ENCODE measurements around the gene ANKRD50. TPM values are rescaled to one million over a fixed set of nuclear protein-coding genes. Genes with fewer than 3 reads are reported as not detected.

Gene ANKRD50
- total RNA-seq, 1 donor from 2014 or later = 38.4 TPM

GRCh38 chr4:124710911-124711310 lies 1.6 kb downstream of the ANKRD50 start:
- no peak for ATAC-seq
- DNase-seq (ENCODE audit: low spot score) = no peak
- intact Hi-C loops (cut with DNase I) = no loop called here

GRCh38 chr4:124710015-124710741 lies 2.4 kb downstream of the ANKRD50 start:
- intact Hi-C loops (cut with DNase I) = no loop called here
- ATAC-seq (no peak), DNase-seq (ENCODE audit: low spot score) (no peak)

- intact Hi-C loops (cut with DNase I) = no loop called here
- no peak for DNase-seq (ENCODE audit: low spot score)
- no peak for ATAC-seq
These were observed 3.8 kb downstream of the ANKRD50 start for GRCh38 chr4:124708517-124709300.

DNA sequence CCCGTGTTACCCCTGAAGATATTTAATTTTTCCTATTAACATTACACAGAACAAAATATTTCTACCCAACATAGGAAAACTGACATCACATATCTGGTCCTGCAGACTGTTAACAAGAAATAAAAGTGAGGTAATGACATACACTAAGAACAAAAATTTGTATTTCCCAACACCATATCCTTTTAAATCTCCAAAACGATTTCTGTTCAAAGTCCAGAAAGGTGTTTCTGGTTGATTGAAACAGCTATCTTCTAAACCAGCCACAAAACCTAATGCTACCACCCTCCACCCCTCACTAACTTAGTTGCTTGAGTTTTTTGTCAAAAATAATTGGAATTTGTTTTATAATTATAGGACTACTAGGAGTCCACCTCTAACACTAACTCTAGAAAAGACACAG lies 7.1 kb downstream of the ANKRD50 start:
- intact Hi-C loops (cut with DNase I) = no loop called here
- DNase-seq (ENCODE audit: low spot score) (no peak), ATAC-seq (no peak)

- intact Hi-C loops (cut with DNase I) = no loop called here
- ATAC-seq = no peak
- no peak for DNase-seq (ENCODE audit: low spot score)
These were observed 9.4 kb downstream of the ANKRD50 start for GRCh38 chr4:124703154-124703553.

DNA sequence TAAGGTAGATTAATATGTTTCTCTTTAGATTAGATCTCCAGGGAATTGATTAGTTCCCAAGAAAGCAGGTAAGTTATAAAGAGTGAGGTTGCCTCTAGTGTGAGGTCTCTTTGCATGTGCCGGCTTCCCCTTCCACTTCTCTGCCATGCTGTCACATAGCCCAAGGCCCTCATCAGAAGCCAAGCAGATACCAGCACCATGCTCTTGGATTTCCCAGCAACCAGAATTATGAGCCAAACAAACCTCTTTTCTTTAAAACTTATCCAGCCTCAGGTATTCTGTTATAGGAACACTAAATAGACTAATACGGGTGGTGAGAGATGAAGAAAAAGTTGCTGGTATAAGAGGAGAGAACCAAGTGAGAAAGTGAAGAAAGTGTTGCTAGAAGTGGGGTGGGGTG lies 15.1 kb downstream of the ANKRD50 start:
- no peak for ATAC-seq
- DNase-seq (ENCODE audit: low spot score) = no peak
- intact Hi-C loops (cut with DNase I) = no loop called here

DNA sequence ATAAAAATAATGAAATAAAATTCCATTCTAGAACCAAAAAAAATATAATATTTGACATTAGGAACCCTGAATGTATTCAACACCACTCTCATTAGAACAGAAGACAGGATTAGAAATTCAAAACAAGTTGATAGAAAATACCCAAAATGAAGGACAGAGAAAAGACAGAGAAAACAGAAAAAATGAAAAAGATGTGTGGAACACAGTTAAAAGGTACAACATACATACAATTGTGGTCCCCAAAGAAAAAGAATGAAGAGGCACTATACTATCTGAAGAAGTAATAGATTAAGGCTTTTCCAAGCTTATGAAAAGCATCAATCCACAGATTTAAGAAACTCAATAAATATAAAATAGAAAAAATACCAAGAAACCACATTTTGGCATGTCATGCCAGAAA lies 16.4 kb downstream of the ANKRD50 start:
- intact Hi-C loops (cut with DNase I) = no loop called here
- no peak for ATAC-seq
- DNase-seq (ENCODE audit: low spot score) = no peak

- intact Hi-C loops (cut with DNase I) = no loop called here
- DNase-seq (ENCODE audit: low spot score) (no peak), ATAC-seq (no peak)
These were observed 17.5 kb downstream of the ANKRD50 start for GRCh38 chr4:124694946-124695598.

DNA sequence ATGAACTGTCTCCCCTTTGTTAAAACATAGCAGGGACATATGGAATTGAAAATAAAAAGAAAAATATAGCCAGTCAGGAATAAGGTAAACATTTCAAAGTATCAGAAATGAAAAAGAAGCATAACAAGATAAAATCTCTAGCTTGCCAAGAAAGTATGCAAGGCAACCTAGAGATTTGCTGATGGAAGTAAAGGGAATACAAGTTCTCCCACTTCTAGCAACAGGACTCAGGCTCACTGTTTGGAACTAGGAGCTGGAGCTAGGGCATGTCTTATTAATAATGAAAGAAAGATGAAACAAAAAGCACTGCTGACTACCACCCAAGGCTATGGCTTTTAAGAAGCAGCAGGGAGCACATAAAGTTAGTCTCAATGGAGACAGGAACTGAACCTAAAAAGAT lies 18.2 kb downstream of the ANKRD50 start:
- no peak for ATAC-seq
- intact Hi-C loops (cut with DNase I) = no loop called here
- DNase-seq (ENCODE audit: low spot score) = no peak

GRCh38 chr4:124691801-124692200 lies 20.7 kb downstream of the ANKRD50 start:
- no peak for DNase-seq (ENCODE audit: low spot score)
- ATAC-seq = no peak
- intact Hi-C loops (cut with DNase I) = no loop called here

DNA sequence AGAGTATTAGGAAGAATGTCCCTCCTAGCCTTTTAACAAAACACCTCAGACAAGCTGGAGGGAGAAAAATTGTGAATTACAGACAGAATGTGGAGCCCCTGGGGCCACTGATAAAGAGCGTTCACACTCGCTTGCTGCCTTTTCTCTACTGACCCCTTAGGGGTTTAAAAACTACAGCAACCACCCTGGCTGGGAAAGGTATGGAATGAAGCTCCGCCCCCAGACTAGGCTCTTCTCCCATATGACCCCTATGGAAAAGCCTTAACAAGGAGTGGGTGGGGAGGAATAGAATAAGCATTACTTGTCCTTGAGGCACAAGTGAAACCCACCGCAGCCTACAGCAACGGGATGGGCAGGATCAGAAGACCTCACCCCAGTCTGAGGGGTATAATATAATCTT lies 26.3 kb downstream of the ANKRD50 start:
- ATAC-seq = no peak
- no peak for DNase-seq (ENCODE audit: low spot score)
- intact Hi-C loops (cut with DNase I) = no loop called here

- no peak for DNase-seq (ENCODE audit: low spot score)
- no peak for ATAC-seq
- intact Hi-C loops (cut with DNase I) = no loop called here
These were observed 26.7 kb downstream of the ANKRD50 start for GRCh38 chr4:124685851-124686250.

DNA sequence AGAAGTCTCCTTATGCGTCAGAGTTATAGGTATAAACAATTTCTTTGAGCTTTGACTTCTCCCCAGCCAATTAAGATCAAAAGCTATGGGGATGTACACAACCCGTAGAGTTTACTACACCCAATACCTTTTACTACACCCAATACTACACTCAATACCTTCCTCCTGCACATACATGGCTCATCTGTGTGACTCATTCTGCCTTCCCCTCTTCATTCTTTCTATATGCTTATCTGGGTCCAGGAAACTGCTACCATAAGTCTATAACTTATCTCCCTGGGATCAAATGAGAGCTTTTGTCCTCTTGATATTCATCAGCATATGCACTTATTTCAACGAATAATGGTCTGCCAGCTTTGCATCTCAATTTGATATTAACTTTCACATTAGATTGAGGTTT lies 28.2 kb downstream of the ANKRD50 start:
- DNase-seq (ENCODE audit: low spot score) (no peak), ATAC-seq (no peak)
- intact Hi-C loops (cut with DNase I) = no loop called here

- ATAC-seq = no peak
- DNase-seq (ENCODE audit: low spot score) = no peak
- intact Hi-C loops (cut with DNase I) = no loop called here
These were observed 30.1 kb downstream of the ANKRD50 start for GRCh38 chr4:124682384-124682783.

DNA sequence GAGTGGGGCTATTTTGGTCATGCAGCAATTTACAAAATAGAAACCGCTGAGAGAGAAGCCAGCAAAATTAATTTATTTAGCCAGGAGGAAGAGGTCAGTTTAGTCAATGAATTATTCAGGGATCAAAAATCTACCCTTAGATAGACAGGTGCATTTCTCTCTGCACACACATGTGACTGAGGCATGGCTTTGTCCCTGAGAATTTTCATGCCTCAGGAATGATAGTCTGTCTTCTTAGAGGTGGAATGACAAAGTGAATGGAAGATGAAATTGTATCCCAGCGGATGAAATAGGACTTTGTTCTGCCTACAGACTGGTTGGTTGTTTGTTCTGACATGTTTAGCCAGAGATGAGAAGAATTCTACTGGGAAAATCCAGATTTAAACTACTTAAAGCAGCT lies 46.0 kb downstream of the ANKRD50 start:
- intact Hi-C loops (cut with DNase I) = no loop called here
- DNase-seq (ENCODE audit: low spot score) (no peak), ATAC-seq (no peak)

DNA sequence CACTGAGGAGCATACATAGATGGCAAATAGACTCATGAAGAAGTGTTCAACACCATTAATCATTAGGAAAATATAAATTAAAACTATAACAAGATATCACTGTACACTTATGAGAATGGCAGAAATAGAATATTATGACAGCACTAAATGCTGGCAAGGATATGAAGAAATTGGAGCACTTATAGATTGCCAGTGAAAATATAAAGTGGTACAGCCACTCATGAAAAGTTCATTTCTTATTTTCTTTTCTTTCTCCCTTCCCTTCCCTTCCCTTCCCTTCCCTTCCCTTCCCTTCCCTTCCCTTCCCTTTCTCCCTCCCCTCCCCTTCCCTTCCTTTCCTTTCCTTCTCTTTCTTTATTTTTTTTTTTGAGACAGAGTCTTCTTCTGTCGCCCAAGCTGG lies 53.7 kb downstream of the ANKRD50 start:
- DNase-seq (ENCODE audit: low spot score) = no peak
- intact Hi-C loops (cut with DNase I) = no loop called here
- ATAC-seq = no peak

DNA sequence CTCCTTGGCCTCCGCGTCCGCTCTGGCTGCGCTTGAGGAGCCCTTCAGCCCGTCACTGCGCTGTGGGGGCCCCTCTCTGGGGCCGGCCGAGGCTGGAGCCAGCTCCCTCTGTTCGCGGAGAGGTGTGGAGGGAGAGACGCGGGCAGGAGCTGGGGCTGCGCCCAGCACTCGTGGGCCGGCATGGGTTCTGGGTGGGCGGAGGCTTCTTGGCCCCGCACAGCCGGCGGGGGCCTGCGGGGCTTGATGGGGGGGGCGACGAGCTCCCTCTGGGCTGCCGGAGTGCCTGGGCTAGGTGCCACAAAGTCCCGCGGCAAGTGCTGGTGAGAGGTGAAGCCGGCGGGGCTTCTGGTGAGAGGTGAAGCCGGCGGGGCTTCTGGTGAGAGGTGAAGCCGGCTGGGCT lies 61.9 kb downstream of the ANKRD50 start:
- ATAC-seq (no peak), DNase-seq (ENCODE audit: low spot score) (no peak)
- intact Hi-C loops (cut with DNase I) = no loop called here

- DNase-seq (ENCODE audit: low spot score) = no peak
- intact Hi-C loops (cut with DNase I) = no loop called here
- no peak for ATAC-seq
These were observed 64.9 kb downstream of the ANKRD50 start for GRCh38 chr4:124647599-124647998.

GRCh38 chr4:124644621-124645020 lies 67.9 kb downstream of the ANKRD50 start:
- DNase-seq (ENCODE audit: low spot score) (no peak), ATAC-seq (no peak)
- intact Hi-C loops (cut with DNase I) = no loop called here

GRCh38 chr4:124642846-124643245 lies 69.7 kb downstream of the ANKRD50 start:
- DNase-seq (ENCODE audit: low spot score) = no peak
- intact Hi-C loops (cut with DNase I) = no loop called here
- no peak for ATAC-seq

Measured in sciatic nerve (tissue), 2 donors.